Activated CD8-positive, alpha-beta memory T cell treated with anti-CD3 and anti-CD28 coated beads for 24 hours (primary cell): ENCODE data around the gene HIGD2A.

Source experiments
- DNase-seq: peaks from one replicate; pipeline ENCODE4 v3.0.0-alpha.2; 2020

The HIGD2A gene

GRCh38 chr5:176388444-176389134 lies at the start of gene HIGD2A, which contains the start of gene NOP16:
HIGD2A (plus strand) TSS chr5:176388751; CDS start chr5:176388820, 69 bp downstream.
NOP16 (minus strand) TSS chr5:176388598; CDS start chr5:176388539, 59 bp downstream.
- DNase-seq: peak; percentile 97

- DNase-seq: no peak
Measured at GRCh38 chr5:176339304-176339703, 49.2 kb upstream of the HIGD2A start.

GRCh38 chr5:176341325-176342157 lies 47.0 kb upstream of the HIGD2A start:
- no peak for DNase-seq

GRCh38 chr5:176342158-176342483 lies 46.4 kb upstream of the HIGD2A start:
- no peak for DNase-seq

DNA sequence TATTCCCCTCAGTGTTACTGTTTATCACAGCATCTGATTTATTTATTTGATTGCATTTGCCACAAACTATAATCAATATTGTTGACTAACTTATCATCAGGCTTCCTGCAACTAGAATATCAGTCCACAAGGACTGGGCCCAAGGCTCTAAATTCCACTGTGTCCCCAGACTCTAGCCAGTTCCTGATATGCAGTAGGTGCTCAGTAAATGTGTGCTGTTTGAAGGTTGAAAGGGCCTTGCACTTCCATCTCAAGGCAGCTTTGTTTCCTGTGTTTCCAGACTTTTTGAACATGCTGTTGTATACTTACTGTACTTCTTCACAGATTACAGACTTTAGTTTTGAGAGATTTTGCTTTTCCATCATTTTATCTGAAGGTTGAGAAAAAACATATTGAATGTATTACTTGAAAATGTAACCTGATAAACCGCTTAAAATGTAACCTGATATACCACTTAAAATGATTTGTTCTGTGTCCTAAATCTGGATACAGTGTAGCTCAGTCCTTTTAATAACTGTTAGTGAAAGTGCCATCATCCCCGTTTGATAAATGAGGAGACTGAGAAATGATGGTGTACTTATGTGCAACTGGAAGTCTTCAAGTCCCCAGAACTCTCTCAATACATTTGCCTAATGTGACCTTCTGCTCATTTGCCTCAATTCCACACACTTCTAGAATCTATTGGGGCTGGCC lies 45.6 kb upstream of the HIGD2A start:
- no peak for DNase-seq

DNA sequence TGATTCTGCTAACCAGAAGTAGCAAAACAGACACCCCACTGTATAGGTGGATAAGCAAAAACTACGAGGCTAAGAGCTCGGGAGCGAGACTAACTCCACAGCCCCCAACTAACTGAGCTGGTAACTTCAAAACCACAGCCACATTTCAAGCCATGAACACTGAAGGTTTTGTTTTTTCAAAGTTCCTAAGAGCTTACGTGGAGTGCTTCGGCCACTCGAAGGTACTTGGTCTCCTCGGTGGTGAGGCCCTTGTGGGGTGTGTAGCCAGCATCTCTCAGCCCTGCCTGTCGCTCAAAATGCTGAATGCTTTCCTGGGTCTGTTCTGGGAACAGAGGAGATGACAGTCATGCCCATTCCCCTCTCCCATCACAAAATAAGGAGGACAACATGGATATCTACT lies 38.1 kb upstream of the HIGD2A start:
- DNase-seq: no peak

DNA sequence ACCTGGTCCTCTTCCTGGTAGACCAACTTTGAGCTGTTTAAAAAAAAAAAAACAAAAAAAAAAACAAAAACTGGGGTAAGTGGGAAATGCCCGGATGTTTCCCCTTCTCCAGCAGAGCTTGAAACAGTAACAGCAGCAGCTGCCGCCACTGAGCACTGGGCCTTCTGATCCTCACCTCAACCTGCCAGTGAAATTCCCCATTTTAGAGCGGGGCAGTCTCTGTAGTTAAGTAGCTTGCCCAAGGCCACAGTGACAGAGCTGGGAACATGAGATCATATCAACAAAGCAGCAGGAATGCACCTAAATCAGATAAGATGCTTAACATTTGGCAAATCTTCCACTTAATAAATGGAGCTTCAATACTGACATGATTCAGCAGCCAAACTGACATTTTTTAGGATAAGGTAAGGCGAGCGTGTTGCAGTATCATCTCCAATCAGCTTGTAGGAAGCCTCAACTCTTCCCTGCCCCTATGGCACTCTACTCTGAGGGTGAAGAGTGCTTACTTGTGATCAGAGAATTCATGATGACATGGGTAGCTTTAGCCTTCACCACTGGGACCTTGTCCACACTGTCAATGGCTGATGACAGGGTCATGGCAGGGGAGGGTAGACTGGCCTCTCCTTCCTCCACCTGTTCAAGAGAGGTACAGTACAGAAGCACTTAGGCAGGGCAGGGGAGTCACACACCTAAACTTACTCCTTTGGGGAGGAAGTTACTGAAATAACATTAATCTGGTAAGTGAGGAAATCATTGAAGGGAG lies 36.3 kb upstream of the HIGD2A start:
- no peak for DNase-seq

GRCh38 chr5:176353533-176353932 lies 35.0 kb upstream of the HIGD2A start:
- no peak for DNase-seq

DNA sequence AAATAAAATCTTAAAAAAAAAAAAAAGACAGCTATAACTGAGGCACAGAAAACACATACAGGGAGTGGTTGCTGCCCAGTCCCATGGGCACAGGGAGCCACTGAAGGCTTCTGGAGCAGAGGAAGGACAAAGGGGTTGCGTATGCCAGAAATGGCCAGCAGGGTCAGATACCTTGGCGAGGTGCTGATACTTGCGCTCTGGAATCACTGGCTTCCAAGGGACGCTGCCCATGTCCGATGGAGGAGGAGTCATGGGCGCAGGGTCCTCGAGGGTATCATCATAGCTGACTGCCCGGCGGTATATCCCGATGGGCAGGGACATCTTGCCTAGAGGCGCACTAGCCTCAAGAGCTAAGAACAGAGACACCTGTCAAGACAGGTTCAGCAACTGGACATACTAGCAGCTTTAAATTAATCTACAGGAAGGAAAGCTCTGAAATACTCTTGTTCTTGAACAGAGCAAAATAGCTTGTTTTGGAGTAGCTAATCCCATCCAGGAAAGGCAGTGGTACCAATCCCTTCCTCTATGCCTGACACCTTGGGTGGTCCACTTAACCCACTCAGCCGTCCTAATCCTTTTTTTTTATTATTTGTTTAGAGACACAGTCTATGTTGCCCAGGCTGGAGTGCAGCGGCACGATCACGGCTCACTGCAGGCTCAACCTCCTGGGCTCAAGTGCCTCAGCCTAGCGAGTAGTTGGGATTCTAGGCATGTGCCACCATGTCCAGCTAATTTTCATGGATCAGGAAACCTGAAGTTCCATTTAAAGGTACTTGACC lies 33.0 kb upstream of the HIGD2A start:
- DNase-seq: no peak

GRCh38 chr5:176356179-176356566 lies 32.4 kb upstream of the HIGD2A start:
- DNase-seq: no peak

DNA sequence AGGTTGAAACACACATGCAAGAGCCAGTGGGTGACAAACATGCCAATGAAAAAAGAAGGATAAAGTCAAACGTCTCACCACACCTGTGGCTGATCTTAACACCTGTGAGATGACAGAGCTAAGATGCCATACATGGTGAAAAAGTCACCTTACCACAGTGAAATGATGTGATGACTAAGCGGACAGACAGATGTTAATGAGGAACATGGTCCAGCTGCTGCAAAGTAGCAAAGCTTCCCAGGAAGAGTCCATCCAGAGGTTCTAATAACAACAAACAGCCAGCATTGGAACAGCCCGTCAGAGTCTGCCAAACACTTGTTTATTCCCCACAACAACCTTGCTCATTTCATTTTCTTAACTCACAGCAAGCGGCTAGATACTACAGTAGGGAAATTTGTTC lies 28.9 kb upstream of the HIGD2A start:
- no peak for DNase-seq

DNA sequence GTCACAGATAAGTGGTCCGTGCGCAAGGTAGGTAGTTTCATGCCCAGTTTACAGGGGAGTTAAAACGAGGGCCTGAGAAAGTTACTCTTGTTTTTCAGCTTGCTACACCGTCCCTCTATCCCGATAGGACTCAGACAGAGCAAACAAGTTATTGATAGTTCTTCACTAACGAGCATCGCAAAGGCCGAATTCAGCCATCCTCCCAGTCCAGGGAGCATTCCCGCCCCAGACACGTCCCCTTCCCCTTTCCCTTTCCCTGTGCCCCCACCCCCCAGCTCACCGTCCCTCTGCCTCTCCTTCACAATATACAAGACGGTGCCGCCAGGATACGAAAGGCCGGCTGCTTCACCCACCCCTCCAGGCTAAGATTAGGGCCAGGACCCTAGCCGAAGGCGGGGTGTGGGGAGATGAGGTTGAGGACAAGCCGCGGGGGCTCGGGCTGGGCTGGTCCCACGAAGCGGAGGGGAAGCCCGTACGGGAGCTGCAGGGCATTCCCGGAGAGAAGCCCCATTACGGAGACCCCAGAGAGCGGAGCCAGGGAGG lies 27.6 kb upstream of the HIGD2A start:
- DNase-seq: no peak

DNA sequence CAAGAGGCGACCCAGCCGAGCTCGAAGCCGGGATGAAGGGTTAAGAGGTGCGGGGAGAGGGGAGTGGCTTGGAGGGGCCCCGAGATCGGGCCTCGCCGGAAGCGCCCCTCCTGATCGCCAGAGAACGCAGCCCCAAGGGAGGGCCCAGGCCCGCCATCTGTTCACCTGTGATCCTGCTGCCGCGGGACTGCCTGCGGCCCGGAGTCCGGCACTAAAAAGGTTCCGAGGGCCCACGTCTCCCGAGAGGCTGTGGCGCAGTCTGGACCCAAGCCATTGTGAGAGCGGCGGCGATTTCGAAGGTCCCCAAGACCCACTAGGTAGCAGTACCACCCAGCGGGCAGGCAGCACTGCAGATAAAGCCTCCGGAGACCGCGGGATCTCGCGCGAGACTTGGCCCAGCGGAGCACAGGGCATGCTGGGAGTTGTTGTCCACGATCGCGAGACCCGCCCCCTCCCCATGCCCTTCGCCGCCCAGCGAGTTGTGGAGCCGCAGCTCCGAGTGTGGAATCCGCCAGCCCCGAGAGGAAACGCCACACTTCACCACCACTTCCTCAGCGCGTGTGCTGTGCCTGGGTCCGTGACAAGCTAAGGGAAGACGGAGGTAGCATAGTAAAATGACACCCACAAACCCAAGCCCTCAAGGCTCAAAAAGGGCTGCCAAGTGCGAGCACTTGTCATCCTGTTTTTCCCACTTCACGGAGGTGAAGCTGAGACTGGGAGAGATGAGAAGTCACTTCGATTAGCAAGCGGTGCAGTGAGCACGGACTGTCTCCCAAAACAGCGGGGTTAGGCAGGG lies 26.9 kb upstream of the HIGD2A start, which contains the start of gene KIAA1191:
TSS of gene KIAA1191 (minus strand) at position 328 of the 796 bp plus-strand sequence. CDS start 2,256 bp downstream, outside the sequence.
- DNase-seq: peak; percentile 96

- no peak for DNase-seq
Measured at GRCh38 chr5:176362233-176362490, 26.4 kb upstream of the HIGD2A start.

DNA sequence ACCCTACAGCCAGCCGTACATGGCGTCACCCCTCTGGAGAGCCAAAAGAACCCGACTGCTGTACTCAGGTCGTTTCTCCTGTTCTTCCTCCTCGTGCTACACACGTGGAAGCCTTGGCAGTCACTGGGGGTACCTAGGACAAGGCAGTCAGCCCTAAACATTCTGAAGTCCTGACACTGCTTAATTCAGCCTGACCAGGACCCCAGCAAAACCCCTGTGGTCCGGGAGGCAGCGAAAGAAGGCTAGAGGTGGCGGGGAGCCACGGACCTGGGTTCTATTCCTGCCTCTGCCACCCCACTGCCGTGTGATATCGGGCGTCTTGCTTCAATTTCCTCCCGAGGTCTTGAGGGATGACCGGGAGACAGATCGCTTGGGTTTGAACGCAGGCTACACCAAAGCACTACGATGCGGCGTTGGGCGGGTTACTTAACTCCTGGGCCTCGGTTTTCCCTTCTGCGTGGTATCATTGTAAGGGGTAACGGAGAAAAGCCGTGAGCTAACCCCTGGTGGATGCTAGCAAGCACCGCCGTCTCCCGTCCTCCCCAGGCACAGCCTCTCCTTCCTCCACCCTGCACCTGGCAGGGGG lies 23.7 kb upstream of the HIGD2A start:
- DNase-seq: peak; percentile 62

DNA sequence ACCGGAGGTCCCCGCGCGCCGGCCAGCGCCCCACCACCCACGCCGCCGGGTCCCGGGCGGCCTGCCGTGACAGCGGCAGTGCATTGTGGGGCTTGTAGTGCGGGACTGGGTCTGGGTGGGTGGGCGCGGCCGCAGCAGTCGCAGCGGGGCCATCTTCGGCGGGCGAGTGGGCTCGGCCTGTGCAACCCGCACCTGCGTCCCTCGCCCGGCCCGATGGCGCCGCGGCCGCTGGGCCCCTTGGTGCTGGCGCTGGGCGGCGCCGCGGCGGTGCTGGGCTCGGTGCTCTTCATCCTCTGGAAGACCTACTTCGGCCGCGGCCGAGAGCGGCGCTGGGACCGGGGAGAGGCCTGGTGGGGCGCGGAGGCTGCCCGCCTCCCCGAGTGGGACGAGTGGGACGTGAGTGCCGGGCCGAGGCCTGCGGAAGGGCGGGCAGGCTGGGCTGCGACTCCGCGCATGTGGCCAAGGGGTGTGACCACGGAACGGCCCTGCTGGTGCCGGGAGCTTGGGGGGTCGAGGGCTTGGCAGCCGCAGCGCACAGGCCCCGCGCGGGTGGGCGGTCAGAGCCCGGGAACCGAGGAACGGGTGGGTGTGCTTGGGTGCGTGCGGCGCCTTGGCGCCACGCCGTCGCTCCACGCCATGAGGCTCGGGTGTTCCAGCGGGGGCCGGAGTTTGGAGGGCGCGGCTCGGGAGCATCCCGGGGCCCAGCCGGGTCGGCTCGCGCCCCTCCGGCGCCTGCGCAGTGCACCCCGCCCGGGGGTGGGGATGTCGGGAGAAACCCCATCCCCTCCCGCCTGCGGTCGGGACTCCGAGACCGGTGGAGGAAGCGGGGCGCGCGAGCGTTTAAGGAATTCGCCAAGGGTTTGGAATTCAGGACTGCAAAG lies 23.0 kb upstream of the HIGD2A start, which contains the start of gene ARL10:
TSS of gene ARL10 (plus strand) at position 137 of the 881 bp plus-strand sequence. CDS start at position 214, 77 bp downstream.
- DNase-seq: peak; percentile 87

GRCh38 chr5:176366232-176366894 lies 22.2 kb upstream of the HIGD2A start:
- no peak for DNase-seq

DNA sequence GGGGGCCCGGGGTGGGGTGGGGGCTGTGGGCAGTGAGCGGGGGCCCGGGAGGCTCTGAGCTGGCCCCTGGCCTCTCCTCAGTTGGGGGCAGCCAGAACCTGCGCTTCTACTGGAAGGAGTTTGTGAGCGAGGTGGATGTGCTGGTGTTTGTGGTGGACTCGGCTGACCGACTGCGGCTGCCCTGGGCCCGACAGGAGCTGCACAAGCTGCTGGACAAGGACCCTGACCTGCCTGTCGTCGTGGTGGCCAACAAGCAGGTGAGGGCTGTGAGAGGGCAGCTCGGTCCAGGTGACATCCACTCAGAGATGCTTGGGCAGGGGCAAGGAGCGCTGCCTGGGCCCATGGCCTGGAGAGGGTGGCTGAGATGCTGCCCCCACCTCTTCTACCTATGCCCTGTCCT lies 19.8 kb upstream of the HIGD2A start:
- no peak for DNase-seq
